Neural progenitor cell (in vitro differentiated cells): Measurements from ENCODE around the gene KRT1.

Source experiments
- EZH2 ChIP-seq: fragments of 200-600 bp; sonication (generic); IDR thresholded peaks from 2 replicates; pipeline ENCODE4 v1.6.1; 2017; ENCODE audit warnings: antibody characterized with exemption, mild to moderate bottlenecking, moderate library complexity
- TF ChIP-seq, protein P1 (sequence below): fragments of 200-600 bp; sonication (generic); IDR thresholded peaks from 2 replicates; pipeline ENCODE4 v1.5.1; 2017; ENCODE audit warnings: antibody characterized with exemption, mild to moderate bottlenecking

DNA sequence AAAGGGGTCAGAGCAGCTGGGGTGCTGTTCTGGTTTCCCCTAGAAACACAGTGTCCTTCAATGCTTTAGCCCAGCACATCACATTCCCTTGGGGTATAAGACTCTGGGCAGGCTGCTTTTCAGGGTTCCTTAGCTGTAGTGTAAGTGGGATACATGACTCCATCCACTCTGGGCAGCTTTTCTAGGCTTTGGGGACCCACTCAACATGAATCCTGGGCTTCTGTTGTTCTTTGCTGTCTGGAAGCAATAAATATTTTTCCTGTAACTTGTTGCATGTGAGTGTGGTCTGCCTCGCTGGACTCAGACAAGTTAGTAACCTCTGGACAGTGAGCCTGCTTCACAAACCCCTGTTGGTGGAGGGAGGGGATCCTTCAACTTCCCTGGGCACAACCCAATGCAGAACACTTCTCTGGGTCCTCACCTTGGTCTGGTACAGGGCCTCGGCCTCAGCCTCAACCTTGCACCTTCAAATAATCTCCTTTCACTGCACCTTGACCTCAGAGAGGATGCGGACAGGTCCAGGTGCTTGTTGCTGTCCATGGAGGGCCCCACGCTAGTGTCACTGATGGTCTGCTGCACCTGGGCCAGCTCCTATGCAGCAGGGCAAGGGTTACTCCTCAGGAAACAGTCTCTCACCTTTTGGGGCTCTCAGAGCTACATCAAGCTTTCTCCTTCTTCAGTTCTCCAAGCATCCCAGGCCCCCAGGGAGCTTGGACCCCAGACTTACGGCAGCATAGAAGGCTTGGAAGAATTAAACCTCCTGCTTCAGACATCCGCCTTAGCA lies 48.3 kb downstream of the KRT1 start:
- TF ChIP-seq, protein P1, sequence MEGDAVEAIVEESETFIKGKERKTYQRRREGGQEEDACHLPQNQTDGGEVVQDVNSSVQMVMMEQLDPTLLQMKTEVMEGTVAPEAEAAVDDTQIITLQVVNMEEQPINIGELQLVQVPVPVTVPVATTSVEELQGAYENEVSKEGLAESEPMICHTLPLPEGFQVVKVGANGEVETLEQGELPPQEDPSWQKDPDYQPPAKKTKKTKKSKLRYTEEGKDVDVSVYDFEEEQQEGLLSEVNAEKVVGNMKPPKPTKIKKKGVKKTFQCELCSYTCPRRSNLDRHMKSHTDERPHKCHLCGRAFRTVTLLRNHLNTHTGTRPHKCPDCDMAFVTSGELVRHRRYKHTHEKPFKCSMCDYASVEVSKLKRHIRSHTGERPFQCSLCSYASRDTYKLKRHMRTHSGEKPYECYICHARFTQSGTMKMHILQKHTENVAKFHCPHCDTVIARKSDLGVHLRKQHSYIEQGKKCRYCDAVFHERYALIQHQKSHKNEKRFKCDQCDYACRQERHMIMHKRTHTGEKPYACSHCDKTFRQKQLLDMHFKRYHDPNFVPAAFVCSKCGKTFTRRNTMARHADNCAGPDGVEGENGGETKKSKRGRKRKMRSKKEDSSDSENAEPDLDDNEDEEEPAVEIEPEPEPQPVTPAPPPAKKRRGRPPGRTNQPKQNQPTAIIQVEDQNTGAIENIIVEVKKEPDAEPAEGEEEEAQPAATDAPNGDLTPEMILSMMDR: no peak
- no peak for TF ChIP-seq EZH2
